GM18951 (cell line): ENCODE measurements around the gene DNAH12.
"Not testable (repeated sequence)": the region's sequence is repeated elsewhere in the genome, so short reads cannot be mapped to it uniquely, and the experiment has no call there.

Experiments used
- POLR2A ChIP-seq: IDR thresholded peaks from 4 replicates; pipeline ENCODE4 v1.6.1; 2011; ENCODE audit warnings: mild to moderate bottlenecking; ENCODE audit not compliant: insufficient read length, insufficient read depth; ENCODE audit errors: extremely low read depth
- in situ Hi-C: fragments of 300-500 bp; cut with MboI; formaldehyde crosslinking; loops from one replicate; pipeline ENCODE4 v1.12.0; 2022; ENCODE audit warnings: low sequenced_read_pairs, mixed read lengths, inconsistent platforms; ENCODE audit not compliant: unreplicated experiment

Gene DNAH12

GRCh38 chr3:57555738-57556458, 11.8 kb upstream of the DNAH12 start, which contains the start of gene PDE12:
TSS of gene PDE12 (plus strand) at chr3:57556274. CDS start at chr3:57556380, 106 bp downstream.
- TF ChIP-seq POLR2A: peak; percentile 91
- in situ Hi-C loops: no loop called here

GRCh38 chr3:57555306-57555705, 11.2 kb upstream of the DNAH12 start:
- in situ Hi-C loops: no loop called here
- no peak for TF ChIP-seq POLR2A

GRCh38 chr3:57546616-57547015, 2.5 kb upstream of the DNAH12 start:
- no peak for TF ChIP-seq POLR2A
- in situ Hi-C loops: no loop called here

- no peak for TF ChIP-seq POLR2A
- in situ Hi-C loops: no loop called here
These were observed 1.6 kb upstream of the DNAH12 start for GRCh38 chr3:57545636-57546268.

- TF ChIP-seq POLR2A: no peak
- in situ Hi-C loops: no loop called here
These were observed 5.7 kb downstream of the DNAH12 start for GRCh38 chr3:57538465-57538864.

GRCh38 chr3:57530071-57530608, 14.0 kb downstream of the DNAH12 start:
- no peak for TF ChIP-seq POLR2A
- in situ Hi-C loops: no loop called here

- no peak for TF ChIP-seq POLR2A
- in situ Hi-C loops: no loop called here
These were observed 25.7 kb downstream of the DNAH12 start for GRCh38 chr3:57518276-57518915.

GRCh38 chr3:57512166-57512565, 32.0 kb downstream of the DNAH12 start:
- in situ Hi-C loops: no loop called here
- TF ChIP-seq POLR2A: no peak

GRCh38 chr3:57505901-57506300, 38.2 kb downstream of the DNAH12 start:
- no peak for TF ChIP-seq POLR2A
- in situ Hi-C loops: no loop called here

- in situ Hi-C loops: no loop called here
- TF ChIP-seq POLR2A: no peak
These were observed 43.6 kb downstream of the DNAH12 start for GRCh38 chr3:57500506-57500905.

GRCh38 chr3:57497904-57498303, 46.2 kb downstream of the DNAH12 start:
- no peak for TF ChIP-seq POLR2A
- in situ Hi-C loops: no loop called here

GRCh38 chr3:57484563-57484962, 59.6 kb downstream of the DNAH12 start:
- TF ChIP-seq POLR2A: no peak
- in situ Hi-C loops: no loop called here

- in situ Hi-C loops: not testable (repeated sequence)
These were observed 67.0 kb downstream of the DNAH12 start for GRCh38 chr3:57477193-57477592.

- in situ Hi-C loops: no loop called here
- no peak for TF ChIP-seq POLR2A
These were observed 79.3 kb downstream of the DNAH12 start for GRCh38 chr3:57464801-57465200.

GRCh38 chr3:57464011-57464410, 80.1 kb downstream of the DNAH12 start:
- no peak for TF ChIP-seq POLR2A
- in situ Hi-C loops: no loop called here
